Measurements from ENCODE around the gene BTN2A1.
"Not testable (repeated sequence)": the region's sequence is repeated elsewhere in the genome, so short reads cannot be mapped to it uniquely, and the experiment has no call there.

DNA sequence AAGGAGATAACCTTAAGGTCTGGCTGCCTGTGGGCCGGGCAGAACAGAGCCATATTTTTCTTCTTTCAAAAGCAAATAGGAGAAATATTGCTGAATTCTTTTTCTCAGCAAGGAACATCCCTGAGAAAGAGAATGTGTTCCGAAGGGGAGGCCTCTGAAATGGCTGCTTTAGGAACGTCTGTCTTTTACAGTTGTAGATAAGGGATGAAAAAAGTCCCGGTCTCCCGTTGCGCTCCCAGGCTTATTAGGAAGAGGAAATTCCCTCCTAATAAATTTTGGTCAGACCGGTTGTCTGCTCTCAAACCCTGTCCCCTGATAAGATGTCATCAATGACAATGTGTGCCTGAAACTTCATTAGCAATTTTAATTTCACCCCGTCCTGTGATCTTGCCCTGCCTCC is 24.1 kb upstream of the BTN2A1 start:
- TF ChIP-seq, protein P1, sequence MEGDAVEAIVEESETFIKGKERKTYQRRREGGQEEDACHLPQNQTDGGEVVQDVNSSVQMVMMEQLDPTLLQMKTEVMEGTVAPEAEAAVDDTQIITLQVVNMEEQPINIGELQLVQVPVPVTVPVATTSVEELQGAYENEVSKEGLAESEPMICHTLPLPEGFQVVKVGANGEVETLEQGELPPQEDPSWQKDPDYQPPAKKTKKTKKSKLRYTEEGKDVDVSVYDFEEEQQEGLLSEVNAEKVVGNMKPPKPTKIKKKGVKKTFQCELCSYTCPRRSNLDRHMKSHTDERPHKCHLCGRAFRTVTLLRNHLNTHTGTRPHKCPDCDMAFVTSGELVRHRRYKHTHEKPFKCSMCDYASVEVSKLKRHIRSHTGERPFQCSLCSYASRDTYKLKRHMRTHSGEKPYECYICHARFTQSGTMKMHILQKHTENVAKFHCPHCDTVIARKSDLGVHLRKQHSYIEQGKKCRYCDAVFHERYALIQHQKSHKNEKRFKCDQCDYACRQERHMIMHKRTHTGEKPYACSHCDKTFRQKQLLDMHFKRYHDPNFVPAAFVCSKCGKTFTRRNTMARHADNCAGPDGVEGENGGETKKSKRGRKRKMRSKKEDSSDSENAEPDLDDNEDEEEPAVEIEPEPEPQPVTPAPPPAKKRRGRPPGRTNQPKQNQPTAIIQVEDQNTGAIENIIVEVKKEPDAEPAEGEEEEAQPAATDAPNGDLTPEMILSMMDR (IDR thresholded peaks at IDR 0.05), result not testable (repeated sequence)
- not testable (repeated sequence) for TF ChIP-seq EP300 (IDR thresholded peaks at IDR 0.05)

All from sigmoid colon (tissue), 4 donors.